Inflammatory macrophage (primary cell): ENCODE results near the gene TIGD1.

Source experiments
- DNase-seq, 2 donors: peaks; one replicate each; pipeline ENCODE4 v3.0.0-alpha.2; 2020 to 2022

TIGD1 gene

DNA sequence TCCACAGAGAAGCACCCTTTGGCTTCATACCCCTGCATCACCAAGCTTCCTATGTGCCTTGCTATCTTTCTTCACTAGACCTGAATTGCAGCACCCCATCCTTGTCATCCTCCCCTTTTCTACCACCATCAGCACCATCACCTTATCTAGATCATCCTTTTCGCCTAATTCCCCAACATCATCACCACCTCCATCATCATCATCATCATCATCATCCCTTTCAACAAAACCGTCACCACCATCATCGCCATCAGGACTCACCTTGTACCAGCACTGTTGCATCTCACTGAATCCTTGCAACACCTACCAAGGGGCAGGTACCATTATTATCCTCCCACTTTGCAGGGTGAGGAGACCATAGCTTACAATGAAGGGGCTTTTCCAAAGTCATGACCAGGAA lies 51.9 kb downstream of the TIGD1 start:
- no peak for DNase-seq
